C4-2B (cell line): Measurements from ENCODE around the gene FNDC1.

Experiments
- ZFX ChIP-seq: fragments of 450-650 bp; IDR thresholded peaks from 2 replicates; pipeline ENCODE4 v1.6.1; 2017
- TF ChIP-seq, protein P1 (sequence below): fragments of 450-650 bp; conservative IDR thresholded peaks from 2 replicates; pipeline ENCODE4 v1.5.1; 2017; ENCODE audit warnings: mild to moderate bottlenecking

GRCh38 chr6:159214281-159214680 lies 45.1 kb downstream of the FNDC1 start:
- TF ChIP-seq, protein P1, sequence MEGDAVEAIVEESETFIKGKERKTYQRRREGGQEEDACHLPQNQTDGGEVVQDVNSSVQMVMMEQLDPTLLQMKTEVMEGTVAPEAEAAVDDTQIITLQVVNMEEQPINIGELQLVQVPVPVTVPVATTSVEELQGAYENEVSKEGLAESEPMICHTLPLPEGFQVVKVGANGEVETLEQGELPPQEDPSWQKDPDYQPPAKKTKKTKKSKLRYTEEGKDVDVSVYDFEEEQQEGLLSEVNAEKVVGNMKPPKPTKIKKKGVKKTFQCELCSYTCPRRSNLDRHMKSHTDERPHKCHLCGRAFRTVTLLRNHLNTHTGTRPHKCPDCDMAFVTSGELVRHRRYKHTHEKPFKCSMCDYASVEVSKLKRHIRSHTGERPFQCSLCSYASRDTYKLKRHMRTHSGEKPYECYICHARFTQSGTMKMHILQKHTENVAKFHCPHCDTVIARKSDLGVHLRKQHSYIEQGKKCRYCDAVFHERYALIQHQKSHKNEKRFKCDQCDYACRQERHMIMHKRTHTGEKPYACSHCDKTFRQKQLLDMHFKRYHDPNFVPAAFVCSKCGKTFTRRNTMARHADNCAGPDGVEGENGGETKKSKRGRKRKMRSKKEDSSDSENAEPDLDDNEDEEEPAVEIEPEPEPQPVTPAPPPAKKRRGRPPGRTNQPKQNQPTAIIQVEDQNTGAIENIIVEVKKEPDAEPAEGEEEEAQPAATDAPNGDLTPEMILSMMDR, result no peak
- no peak for TF ChIP-seq ZFX
